SK-N-SH treated with all-trans-retinoic acid at 6 μM for 48 hours (cell line): ENCODE measurements around the gene LRRK1.

Experiments used
- CREB5 ChIP-seq: fragments of 250-450 bp; sonication (Bioruptor Pico); IDR thresholded peaks from 2 replicates; pipeline ENCODE4 v1.5.1; 2020; ENCODE audit warnings: low read depth, mild to moderate bottlenecking, moderate library complexity
- ISL1 ChIP-seq: fragments of 250-450 bp; sonication (Bioruptor Pico); IDR thresholded peaks from 2 replicates; pipeline ENCODE4 v2.1.2; 2022; ENCODE audit warnings: mild to moderate bottlenecking, moderate library complexity
- OSR1 ChIP-seq: fragments of 250-450 bp; sonication (Bioruptor Pico); IDR thresholded peaks from 2 replicates; pipeline ENCODE4 v1.8.0; 2022; ENCODE audit warnings: moderate library complexity, mild to moderate bottlenecking, inconsistent platforms
- PATZ1 ChIP-seq: fragments of 250-450 bp; sonication (Bioruptor Pico); IDR thresholded peaks from 2 replicates; pipeline ENCODE4 v1.8.0; 2020; ENCODE audit warnings: mild to moderate bottlenecking, moderate library complexity, borderline replicate concordance
- TCF4 ChIP-seq: fragments of 250-450 bp; sonication (Bioruptor Pico); IDR thresholded peaks from 2 replicates; pipeline ENCODE4 v1.8.0; 2021; ENCODE audit warnings: mild to moderate bottlenecking, moderate library complexity, borderline replicate concordance
- ZC3H10 ChIP-seq: fragments of 250-450 bp; sonication (Bioruptor Pico); IDR thresholded peaks from 2 replicates; pipeline ENCODE4 v1.5.1; 2021; ENCODE audit warnings: mild to moderate bottlenecking, moderate library complexity
- ZFP3 ChIP-seq: fragments of 250-450 bp; sonication (Bioruptor Pico); IDR thresholded peaks from 2 replicates; pipeline ENCODE4 v1.5.0; 2020; ENCODE audit warnings: mild to moderate bottlenecking, moderate library complexity
- ZFP30 ChIP-seq: fragments of 450-650 bp; formaldehyde crosslinking; IDR thresholded peaks from 2 replicates; pipeline ENCODE4 v1.5.0; 2022; ENCODE audit warnings: mild to moderate bottlenecking, moderate library complexity
- ZNF565 ChIP-seq: fragments of 450-650 bp; formaldehyde crosslinking; conservative IDR thresholded peaks from 2 replicates; pipeline ENCODE4 v1.5.0; 2020; ENCODE audit warnings: low read depth, mild to moderate bottlenecking, moderate library complexity
- ZNF70 ChIP-seq: fragments of 450-650 bp; formaldehyde crosslinking; IDR thresholded peaks from 2 replicates; pipeline ENCODE4 v1.5.0; 2020; ENCODE audit warnings: mild to moderate bottlenecking, moderate library complexity
- ZNF8 ChIP-seq: fragments of 450-650 bp; formaldehyde crosslinking; IDR thresholded peaks from 2 replicates; pipeline ENCODE4 v1.5.0; 2020; ENCODE audit warnings: mild to moderate bottlenecking, moderate library complexity

GRCh38 chr15:100887211-100887913, 31.8 kb upstream of the LRRK1 start:
- no peak for TF ChIP-seq OSR1 (CRISPR knock-in tag)
- TF ChIP-seq ZFP3 (CRISPR knock-in tag) = no peak
- no peak for TF ChIP-seq PATZ1
- TF ChIP-seq CREB5 (CRISPR knock-in tag) = no peak
- TF ChIP-seq TCF4 (CRISPR knock-in tag) = no peak
- TF ChIP-seq ZNF8 = no peak
- TF ChIP-seq ZNF70 (CRISPR knock-in tag) = no peak
- no peak for TF ChIP-seq ZFP30 (CRISPR knock-in tag)
- no peak for TF ChIP-seq ISL1 (CRISPR knock-in tag)
- no peak for TF ChIP-seq ZNF565 (CRISPR knock-in tag)
- no peak for TF ChIP-seq ZC3H10
